ENCODE measurements around the gene ZCCHC2.

Gene ZCCHC2

GRCh38 chr18:62611453-62612288, 88.8 kb downstream of the ZCCHC2 start:
- DNase-seq: no peak

- no peak for DNase-seq
These were observed 89.4 kb downstream of the ZCCHC2 start for GRCh38 chr18:62612289-62612645.

GRCh38 chr18:62612776-62613175, 90.0 kb downstream of the ZCCHC2 start:
- DNase-seq: no peak

- no peak for DNase-seq
These were observed 91.7 kb downstream of the ZCCHC2 start for GRCh38 chr18:62614494-62614893.

GRCh38 chr18:62616331-62616805, 93.5 kb downstream of the ZCCHC2 start:
- no peak for DNase-seq

GRCh38 chr18:62617793-62618591, 95.2 kb downstream of the ZCCHC2 start:
- DNase-seq: no peak

GRCh38 chr18:62618735-62619134, 95.9 kb downstream of the ZCCHC2 start:
- DNase-seq: no peak

GRCh38 chr18:62621546-62621945, 98.7 kb downstream of the ZCCHC2 start:
- no peak for DNase-seq

- no peak for DNase-seq
These were observed 102.2 kb downstream of the ZCCHC2 start for GRCh38 chr18:62625019-62625418.

All from NCI-H1436 (cell line).